Measurements from ENCODE around the gene GALNT17. TPM values are rescaled to one million over a fixed set of nuclear protein-coding genes. Genes with fewer than 3 reads are reported as not detected.
"Not testable (repeated sequence)": the region's sequence is repeated elsewhere in the genome, so short reads cannot be mapped to it uniquely, and the experiment has no call there.

The GALNT17 gene
- total RNA-seq, 2 experiments from 2014 or later, result not detected

GRCh38 chr7:71198391-71198790, 66.4 kb downstream of the GALNT17 start:
- H3K4me1 Mint-ChIP-seq, result no peaks in the 10 kb centered on the region
- H3K27ac Mint-ChIP-seq, result no peak overlapping the region
- no peaks in the 10 kb centered on the region for H3K27me3 Mint-ChIP-seq
- H3K4me3 Mint-ChIP-seq, result no peak overlapping the region
- H3K36me3 Mint-ChIP-seq, result no peaks in the 10 kb centered on the region
- H3K9me3 Mint-ChIP-seq, result peaks cover 5% of the 10 kb centered on the region
- no peak for DNase-seq

- Mint-ChIP-seq H3K4me3 (no peak overlapping the region), H3K27me3 (no peaks in the 10 kb centered on the region), H3K36me3 (no peaks in the 10 kb centered on the region), H3K9me3 (peaks cover 4% of the 10 kb centered on the region), H3K4me1 (no peaks in the 10 kb centered on the region), H3K27ac (no peak overlapping the region)
- DNase-seq, result no peak
Observed at GRCh38 chr7:71198887-71199286, 66.9 kb downstream of the GALNT17 start.

- no peaks in the 10 kb centered on the region for H3K27me3 Mint-ChIP-seq
- H3K4me3 Mint-ChIP-seq, result no peak overlapping the region
- no peak for DNase-seq
- no peaks in the 10 kb centered on the region for H3K36me3 Mint-ChIP-seq
- H3K9me3 Mint-ChIP-seq, result peaks cover 8% of the 10 kb centered on the region
- H3K27ac Mint-ChIP-seq, result no peak overlapping the region
- no peaks in the 10 kb centered on the region for H3K4me1 Mint-ChIP-seq
Observed at GRCh38 chr7:71206184-71206583, 74.2 kb downstream of the GALNT17 start.

GRCh38 chr7:71208881-71209280, 76.9 kb downstream of the GALNT17 start:
- Mint-ChIP-seq H3K9me3 (peaks cover 16% of the 10 kb centered on the region), H3K4me3 (no peak overlapping the region), H3K36me3 (no peaks in the 10 kb centered on the region), H3K27me3 (no peaks in the 10 kb centered on the region), H3K27ac (no peak overlapping the region), H3K4me1 (no peaks in the 10 kb centered on the region)
- no peak for DNase-seq

GRCh38 chr7:71209484-71209883, 77.5 kb downstream of the GALNT17 start:
- H3K36me3 Mint-ChIP-seq, DNase-seq, H3K4me1 Mint-ChIP-seq, H3K4me3 Mint-ChIP-seq, H3K27me3 Mint-ChIP-seq, H3K27ac Mint-ChIP-seq: not testable (repeated sequence)
- H3K9me3 Mint-ChIP-seq, result peaks cover 14% of the 10 kb centered on the region

- no peaks in the 10 kb centered on the region for H3K27me3 Mint-ChIP-seq
- H3K4me3 Mint-ChIP-seq, result no peak overlapping the region
- no peaks in the 10 kb centered on the region for H3K4me1 Mint-ChIP-seq
- no peak for DNase-seq
- H3K36me3 Mint-ChIP-seq, result no peaks in the 10 kb centered on the region
- H3K9me3 Mint-ChIP-seq, result peaks cover 16% of the 10 kb centered on the region
- H3K27ac Mint-ChIP-seq, result no peak overlapping the region
Observed at GRCh38 chr7:71210220-71210619, 78.3 kb downstream of the GALNT17 start.

- not testable (repeated sequence) for H3K4me3 Mint-ChIP-seq, H3K36me3 Mint-ChIP-seq, DNase-seq, H3K4me1 Mint-ChIP-seq, H3K27ac Mint-ChIP-seq, H3K27me3 Mint-ChIP-seq
- H3K9me3 Mint-ChIP-seq, result peaks cover 19% of the 10 kb centered on the region
Observed at GRCh38 chr7:71212433-71212832, 80.5 kb downstream of the GALNT17 start.

- DNase-seq, result no peak
- Mint-ChIP-seq H3K4me3 (no peak overlapping the region), H3K36me3 (no peaks in the 10 kb centered on the region), H3K9me3 (peaks cover 34% of the 10 kb centered on the region), H3K27ac (no peak overlapping the region), H3K27me3 (no peaks in the 10 kb centered on the region), H3K4me1 (no peaks in the 10 kb centered on the region)
Observed at GRCh38 chr7:71216211-71216610, 84.3 kb downstream of the GALNT17 start.

GRCh38 chr7:71220210-71220695, 88.3 kb downstream of the GALNT17 start:
- H3K4me3 Mint-ChIP-seq, result no peak overlapping the region
- peaks cover 28% of the 10 kb centered on the region for H3K9me3 Mint-ChIP-seq
- no peak for DNase-seq
- H3K27ac Mint-ChIP-seq, result no peak overlapping the region
- no peaks in the 10 kb centered on the region for H3K4me1 Mint-ChIP-seq
- no peaks in the 10 kb centered on the region for H3K36me3 Mint-ChIP-seq
- no peaks in the 10 kb centered on the region for H3K27me3 Mint-ChIP-seq

GRCh38 chr7:71221049-71221448, 89.1 kb downstream of the GALNT17 start:
- Mint-ChIP-seq H3K27me3 (no peaks in the 10 kb centered on the region), H3K36me3 (no peaks in the 10 kb centered on the region), H3K4me1 (no peaks in the 10 kb centered on the region), H3K4me3 (no peak overlapping the region), H3K9me3 (peaks cover 27% of the 10 kb centered on the region), H3K27ac (no peak overlapping the region)
- DNase-seq, result no peak

- Mint-ChIP-seq H3K27ac (no peak overlapping the region), H3K9me3 (peaks cover 22% of the 10 kb centered on the region), H3K36me3 (no peaks in the 10 kb centered on the region), H3K4me1 (no peaks in the 10 kb centered on the region), H3K4me3 (no peak overlapping the region), H3K27me3 (no peaks in the 10 kb centered on the region)
- DNase-seq, result no peak
Observed at GRCh38 chr7:71221549-71221948, 89.6 kb downstream of the GALNT17 start.

GRCh38 chr7:71227126-71227525, 95.2 kb downstream of the GALNT17 start:
- DNase-seq, result no peak
- Mint-ChIP-seq H3K4me3 (no peak overlapping the region), H3K4me1 (no peaks in the 10 kb centered on the region), H3K27me3 (no peaks in the 10 kb centered on the region), H3K9me3 (peaks cover 16% of the 10 kb centered on the region), H3K36me3 (no peaks in the 10 kb centered on the region), H3K27ac (no peak overlapping the region)

GRCh38 chr7:71229148-71229547, 97.2 kb downstream of the GALNT17 start:
- Mint-ChIP-seq H3K4me1 (no peaks in the 10 kb centered on the region), H3K4me3 (no peak overlapping the region), H3K27me3 (no peaks in the 10 kb centered on the region), H3K9me3 (peaks cover 14% of the 10 kb centered on the region), H3K36me3 (no peaks in the 10 kb centered on the region), H3K27ac (no peak overlapping the region)
- DNase-seq, result no peak

GRCh38 chr7:71229699-71230098, 97.8 kb downstream of the GALNT17 start:
- H3K9me3 Mint-ChIP-seq, result peaks cover 14% of the 10 kb centered on the region
- no peak for DNase-seq
- H3K4me1 Mint-ChIP-seq, result no peaks in the 10 kb centered on the region
- no peak overlapping the region for H3K27ac Mint-ChIP-seq
- H3K4me3 Mint-ChIP-seq, result no peak overlapping the region
- no peaks in the 10 kb centered on the region for H3K36me3 Mint-ChIP-seq
- H3K27me3 Mint-ChIP-seq, result no peaks in the 10 kb centered on the region

GRCh38 chr7:71235253-71235652, 103.3 kb downstream of the GALNT17 start:
- Mint-ChIP-seq H3K4me1 (no peaks in the 10 kb centered on the region), H3K9me3 (peaks cover 9% of the 10 kb centered on the region), H3K27me3 (no peaks in the 10 kb centered on the region), H3K36me3 (no peaks in the 10 kb centered on the region), H3K27ac (no peak overlapping the region), H3K4me3 (no peak overlapping the region)
- DNase-seq, result no peak

GRCh38 chr7:71236230-71237105, 104.5 kb downstream of the GALNT17 start:
- H3K4me1 Mint-ChIP-seq, result no peaks in the 10 kb centered on the region
- no peak overlapping the region for H3K4me3 Mint-ChIP-seq
- H3K27me3 Mint-ChIP-seq, result no peaks in the 10 kb centered on the region
- H3K27ac Mint-ChIP-seq, result no peak overlapping the region
- DNase-seq, result no peak
- peaks cover 8% of the 10 kb centered on the region for H3K9me3 Mint-ChIP-seq
- H3K36me3 Mint-ChIP-seq, result no peaks in the 10 kb centered on the region

All from activated naive CD8-positive, alpha-beta T cell treated with anti-CD3 and anti-CD28 coated beads for 36 hours (primary cell).